GM06990 (cell line): Measurements from ENCODE around the gene MIA3.

Experiments
- DNase-seq: peaks from one replicate; pipeline ENCODE4 v3.0.0-alpha.2; 2011; ENCODE audit not compliant: insufficient read length; ENCODE audit errors: extremely low read depth
- H3K27me3 ChIP-seq: replicated peaks from 2 replicates; pipeline ENCODE4 v1.6.0; 2011; ENCODE audit warnings: low read length; ENCODE audit not compliant: control insufficient read depth, insufficient read depth
- H3K36me3 ChIP-seq: 2 replicates; pipeline ENCODE4 v1.5.1; 2011; ENCODE audit warnings: low read length; ENCODE audit not compliant: control insufficient read depth, insufficient read depth
- H3K4me3 ChIP-seq: replicated peaks from 2 replicates; pipeline ENCODE4 v1.5.1; 2011; ENCODE audit warnings: low read depth, mild to moderate bottlenecking, control low read depth, low read length
- CTCF ChIP-seq: IDR thresholded peaks from 2 replicates; pipeline ENCODE4 v1.5.1; 2011; ENCODE audit warnings: low read length, control low read depth, mild to moderate bottlenecking, inconsistent platforms; ENCODE audit not compliant: insufficient read depth, poor library complexity, severe bottlenecking

MIA3 gene

GRCh38 chr1:222643606-222643937 is 25.7 kb downstream of the MIA3 start:
- peak overlapping the region; percentile 84 for H3K4me3 ChIP-seq
- no peak for TF ChIP-seq CTCF
- H3K36me3 ChIP-seq, result no peaks in the 10 kb centered on the region
- no peak for DNase-seq
- no peaks in the 10 kb centered on the region for H3K27me3 ChIP-seq

GRCh38 chr1:222643938-222644635 is 26.2 kb downstream of the MIA3 start:
- no peak for TF ChIP-seq CTCF
- Histone ChIP-seq H3K4me3 (peak overlapping the region; percentile 84), H3K27me3 (no peaks in the 10 kb centered on the region), H3K36me3 (no peaks in the 10 kb centered on the region)
- peak; percentile 99 for DNase-seq

GRCh38 chr1:222644636-222644980 is 26.7 kb downstream of the MIA3 start:
- no peak for TF ChIP-seq CTCF
- no peak for DNase-seq
- Histone ChIP-seq H3K4me3 (peak overlapping the region; percentile 84), H3K36me3 (no peaks in the 10 kb centered on the region), H3K27me3 (no peaks in the 10 kb centered on the region)

GRCh38 chr1:222652676-222653075 is 34.8 kb downstream of the MIA3 start:
- no peak for TF ChIP-seq CTCF
- H3K36me3 ChIP-seq, result peaks cover 8% of the 10 kb centered on the region
- no peaks in the 10 kb centered on the region for H3K27me3 ChIP-seq
- DNase-seq, result no peak
- no peak overlapping the region for H3K4me3 ChIP-seq

GRCh38 chr1:222653178-222653827 is 35.4 kb downstream of the MIA3 start:
- no peak for TF ChIP-seq CTCF
- peak; percentile 48 for DNase-seq
- Histone ChIP-seq H3K36me3 (peaks cover 8% of the 10 kb centered on the region), H3K4me3 (no peak overlapping the region), H3K27me3 (no peaks in the 10 kb centered on the region)
